Breast epithelium (tissue), 3 donors: ENCODE results near the gene HOXA5.

Experiments used
- POLR2A ChIP-seq: fragments of 450-650 bp; IDR thresholded peaks from one replicate; pipeline ENCODE4 v1.6.1; 2016; ENCODE audit warnings: antibody characterized with exemption, mild to moderate bottlenecking, moderate library complexity
- TF ChIP-seq, protein P1 (sequence below), 3 donors: fragments of 450-650 bp; IDR thresholded peaks; one replicate each; pipeline ENCODE4 v1.5.1; 2016 to 2017; ENCODE audit warnings: antibody characterized with exemption in 3 of 3, mild to moderate bottlenecking in 3 of 3, moderate library complexity in 3 of 3

DNA sequence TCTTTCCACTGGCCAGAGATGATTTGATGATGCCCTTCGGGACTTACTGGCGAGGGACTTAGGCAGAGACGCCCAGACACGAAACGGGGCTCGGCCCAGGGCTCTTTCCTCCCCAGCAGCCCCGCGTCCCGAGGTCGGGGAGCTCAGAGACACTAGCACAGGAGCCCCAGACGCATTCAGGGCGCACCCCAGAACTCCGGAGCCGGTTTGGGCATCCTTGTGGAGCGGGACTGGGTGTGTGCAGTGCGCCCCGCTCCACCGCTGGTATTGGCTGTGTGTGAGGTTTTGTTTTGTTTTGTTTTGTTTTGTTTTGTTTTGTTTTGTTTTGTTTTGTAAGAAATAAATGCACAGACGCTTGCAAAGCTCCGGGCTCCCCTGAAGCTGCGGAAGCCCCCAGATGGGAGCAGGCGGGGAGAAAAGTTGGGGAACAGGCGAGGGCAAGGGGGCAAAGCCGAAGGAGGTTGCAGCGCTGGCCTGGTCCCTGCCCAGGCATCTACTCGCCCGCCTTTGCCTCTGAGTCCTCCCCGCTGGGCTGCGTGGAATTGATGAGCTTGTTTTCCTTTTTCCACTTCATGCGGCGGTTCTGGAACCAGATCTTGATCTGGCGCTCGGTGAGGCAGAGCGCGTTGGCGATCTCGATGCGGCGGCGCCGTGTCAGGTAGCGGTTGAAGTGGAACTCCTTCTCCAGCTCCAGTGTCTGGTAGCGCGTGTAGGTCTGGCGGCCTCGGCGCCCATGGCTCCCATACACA is 1.9 kb upstream of the HOXA5 start:
- TF ChIP-seq, protein P1, sequence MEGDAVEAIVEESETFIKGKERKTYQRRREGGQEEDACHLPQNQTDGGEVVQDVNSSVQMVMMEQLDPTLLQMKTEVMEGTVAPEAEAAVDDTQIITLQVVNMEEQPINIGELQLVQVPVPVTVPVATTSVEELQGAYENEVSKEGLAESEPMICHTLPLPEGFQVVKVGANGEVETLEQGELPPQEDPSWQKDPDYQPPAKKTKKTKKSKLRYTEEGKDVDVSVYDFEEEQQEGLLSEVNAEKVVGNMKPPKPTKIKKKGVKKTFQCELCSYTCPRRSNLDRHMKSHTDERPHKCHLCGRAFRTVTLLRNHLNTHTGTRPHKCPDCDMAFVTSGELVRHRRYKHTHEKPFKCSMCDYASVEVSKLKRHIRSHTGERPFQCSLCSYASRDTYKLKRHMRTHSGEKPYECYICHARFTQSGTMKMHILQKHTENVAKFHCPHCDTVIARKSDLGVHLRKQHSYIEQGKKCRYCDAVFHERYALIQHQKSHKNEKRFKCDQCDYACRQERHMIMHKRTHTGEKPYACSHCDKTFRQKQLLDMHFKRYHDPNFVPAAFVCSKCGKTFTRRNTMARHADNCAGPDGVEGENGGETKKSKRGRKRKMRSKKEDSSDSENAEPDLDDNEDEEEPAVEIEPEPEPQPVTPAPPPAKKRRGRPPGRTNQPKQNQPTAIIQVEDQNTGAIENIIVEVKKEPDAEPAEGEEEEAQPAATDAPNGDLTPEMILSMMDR (IDR thresholded peaks at IDR 0.05), result no peak
- no peak for TF ChIP-seq POLR2A
